Trophoblast cell (in vitro differentiated cells and primary cell): ENCODE data around the gene IQUB.
"Not testable (repeated sequence)": the region's sequence is repeated elsewhere in the genome, so short reads cannot be mapped to it uniquely, and the experiment has no call there.

Experiments used
- DNase-seq, 2 donors: peaks; one replicate each; pipeline ENCODE4 v3.0.0-alpha.2; 2016
- H2AFZ ChIP-seq: 2 replicates; pipeline ENCODE4 v1.6.1; 2013; ENCODE audit warnings: low read length, moderate library complexity, mild to moderate bottlenecking; ENCODE audit not compliant: insufficient read depth, poor library complexity
- H2AK5ac ChIP-seq: 2 replicates; pipeline ENCODE4 v1.6.1; 2013; ENCODE audit warnings: mild to moderate bottlenecking, low read length
- H2BK120ac ChIP-seq: 2 replicates; pipeline ENCODE4 v1.6.1; 2013; ENCODE audit warnings: low read length, mild to moderate bottlenecking, moderate library complexity; ENCODE audit not compliant: insufficient read depth, poor library complexity
- H2BK12ac ChIP-seq: 2 replicates; pipeline ENCODE4 v1.6.1; 2013; ENCODE audit warnings: mild to moderate bottlenecking, low read length, moderate library complexity
- H2BK5ac ChIP-seq: 2 replicates; pipeline ENCODE4 v1.6.1; 2013; ENCODE audit warnings: low read length, low read depth, moderate library complexity, mild to moderate bottlenecking; ENCODE audit not compliant: poor library complexity
- H3K14ac ChIP-seq: 2 replicates; pipeline ENCODE4 v1.6.1; 2013; ENCODE audit warnings: mild to moderate bottlenecking, low read length
- H3K18ac ChIP-seq: 2 replicates; pipeline ENCODE4 v1.6.1; 2013; ENCODE audit warnings: mild to moderate bottlenecking, low read length
- H3K23ac ChIP-seq: 2 replicates; pipeline ENCODE4 v1.6.1; 2013; ENCODE audit warnings: low read length
- H3K27ac ChIP-seq: 2 replicates; pipeline ENCODE4 v1.5.1; 2013; ENCODE audit warnings: low read depth, mild to moderate bottlenecking, inconsistent platforms, low read length, moderate library complexity
- H3K27me3 ChIP-seq: 2 replicates; pipeline ENCODE4 v1.6.1; 2013; ENCODE audit warnings: inconsistent platforms, mild to moderate bottlenecking, low read length, moderate library complexity; ENCODE audit not compliant: insufficient read depth
- H3K36me3 ChIP-seq, 2 experiments: 1 replicate in 1 of 2; 2 replicates in 1 of 2; pipeline ENCODE4 v1.6.1; 2013; ENCODE audit warnings: low read length in 2 of 2, mild to moderate bottlenecking in 2 of 2, moderate library complexity in 1 of 2; ENCODE audit not compliant: insufficient read depth in 2 of 2, control insufficient read depth in 1 of 2
- H3K4ac ChIP-seq: 2 replicates; pipeline ENCODE4 v1.6.1; 2013; ENCODE audit warnings: low read depth, mild to moderate bottlenecking, low read length, moderate library complexity
- H3K4me1 ChIP-seq, 2 experiments: 1 replicate in 1 of 2; 2 replicates in 1 of 2; pipeline ENCODE4 v1.6.1; 2013; ENCODE audit warnings: low read length in 2 of 2, mild to moderate bottlenecking in 2 of 2, moderate library complexity in 1 of 2; ENCODE audit not compliant: insufficient read depth in 2 of 2, control insufficient read depth in 1 of 2
- H3K4me2 ChIP-seq: 2 replicates; pipeline ENCODE4 v1.6.1; 2013; ENCODE audit warnings: inconsistent platforms, mild to moderate bottlenecking, low read length, moderate library complexity
- H3K4me3 ChIP-seq: 2 replicates; pipeline ENCODE4 v1.5.1; 2013; ENCODE audit warnings: mild to moderate bottlenecking, low read depth, low read length, inconsistent platforms
- H3K79me1 ChIP-seq: one replicate; pipeline ENCODE4 v1.6.1; 2013; ENCODE audit warnings: low read length
- H3K79me2 ChIP-seq: 2 replicates; pipeline ENCODE4 v1.6.1; 2013; ENCODE audit warnings: low read length, mild to moderate bottlenecking; ENCODE audit not compliant: control insufficient read depth, insufficient read depth, poor library complexity
- H3K9ac ChIP-seq: 2 replicates; pipeline ENCODE4 v1.6.1; 2013; ENCODE audit warnings: mild to moderate bottlenecking, low read length
- H3K9me3 ChIP-seq: 2 replicates; pipeline ENCODE4 v1.6.1; 2013; ENCODE audit warnings: low read depth, mild to moderate bottlenecking, control low read depth, inconsistent platforms, low read length; ENCODE audit not compliant: insufficient read depth
- H4K12ac ChIP-seq: 2 replicates; pipeline ENCODE4 v1.6.1; 2013; ENCODE audit warnings: low read depth, mild to moderate bottlenecking, low read length, moderate library complexity
- H4K8ac ChIP-seq: 2 replicates; pipeline ENCODE4 v1.6.1; 2013; ENCODE audit warnings: low read depth, mild to moderate bottlenecking, low read length, moderate library complexity
- H4K91ac ChIP-seq: one replicate; pipeline ENCODE4 v1.6.1; 2013; ENCODE audit warnings: low read depth, mild to moderate bottlenecking, low read length, moderate library complexity
- WGBS: extraction: QIAGEN DNeasy Blood & Tissue Kit; methylation state at CpG from one replicate; pipeline ENCODE4 v1.1.7; 2013; ENCODE audit warnings: missing lambda C conversion rate; ENCODE audit not compliant: insufficient read length, insufficient coverage; ENCODE audit errors: extremely low coverage; 5-methylcytosine and 5-hydroxymethylcytosine counted together

Gene IQUB

GRCh38 chr7:123484199-123484598, 50.2 kb downstream of the IQUB start:
- no peaks in the 10 kb centered on the region for H3K27me3 ChIP-seq
- no peaks in the 10 kb centered on the region for H3K4me1 ChIP-seq
- H3K79me2 ChIP-seq: no peaks in the 10 kb centered on the region
- H2BK12ac ChIP-seq: no peak overlapping the region
- no peak overlapping the region for H3K23ac ChIP-seq
- no peaks in the 10 kb centered on the region for H3K36me3 ChIP-seq
- no peak overlapping the region for H3K18ac ChIP-seq
- H2BK120ac ChIP-seq: no peak overlapping the region
- WGBS: no CpG with 5 or more reads among the region's 2 CpGs
- no peak overlapping the region for H2AFZ ChIP-seq
- no peak overlapping the region for H4K91ac ChIP-seq
- no peak overlapping the region for H3K4ac ChIP-seq
- no peak overlapping the region for H4K8ac ChIP-seq
- H2BK5ac ChIP-seq: no peak overlapping the region
- no peaks in the 10 kb centered on the region for H3K79me1 ChIP-seq
- H3K9me3 ChIP-seq: no peaks in the 10 kb centered on the region
- H3K4me2 ChIP-seq: no peak overlapping the region
- DNase-seq: no peak
- H4K12ac ChIP-seq: no peak overlapping the region
- no peak overlapping the region for H3K14ac ChIP-seq
- H2AK5ac ChIP-seq: no peak overlapping the region
- no peak overlapping the region for H3K9ac ChIP-seq
- no peak overlapping the region for H3K4me3 ChIP-seq
- H3K27ac ChIP-seq: no peak overlapping the region

GRCh38 chr7:123480107-123480506, 54.3 kb downstream of the IQUB start:
- no peak overlapping the region for H4K12ac ChIP-seq
- no peaks in the 10 kb centered on the region for H3K4me1 ChIP-seq
- no peak overlapping the region for H3K4ac ChIP-seq
- no peak overlapping the region for H3K9ac ChIP-seq
- no peak overlapping the region for H4K91ac ChIP-seq
- no peaks in the 10 kb centered on the region for H3K79me2 ChIP-seq
- no peaks in the 10 kb centered on the region for H3K27me3 ChIP-seq
- H4K8ac ChIP-seq: no peak overlapping the region
- H3K27ac ChIP-seq: no peak overlapping the region
- no peak overlapping the region for H2BK120ac ChIP-seq
- H2AK5ac ChIP-seq: no peak overlapping the region
- H2BK12ac ChIP-seq: no peak overlapping the region
- H3K4me2 ChIP-seq: no peak overlapping the region
- WGBS: no CpG with 5 or more reads among the region's 3 CpGs
- H3K36me3 ChIP-seq: no peaks in the 10 kb centered on the region
- H2BK5ac ChIP-seq: no peak overlapping the region
- no peak for DNase-seq
- H3K79me1 ChIP-seq: no peaks in the 10 kb centered on the region
- H2AFZ ChIP-seq: no peak overlapping the region
- H3K18ac ChIP-seq: no peak overlapping the region
- H3K9me3 ChIP-seq: no peaks in the 10 kb centered on the region
- no peak overlapping the region for H3K14ac ChIP-seq
- H3K4me3 ChIP-seq: no peak overlapping the region
- no peak overlapping the region for H3K23ac ChIP-seq

- H3K9me3 ChIP-seq, H3K18ac ChIP-seq, H3K14ac ChIP-seq, H2BK12ac ChIP-seq, H4K8ac ChIP-seq, H2AFZ ChIP-seq, H4K91ac ChIP-seq, H2BK120ac ChIP-seq, H3K79me1 ChIP-seq, H3K4me1 ChIP-seq, H3K27ac ChIP-seq, H3K4me3 ChIP-seq, H3K23ac ChIP-seq, H3K9ac ChIP-seq, H3K27me3 ChIP-seq, H3K4ac ChIP-seq, H4K12ac ChIP-seq, DNase-seq, H3K79me2 ChIP-seq, H3K4me2 ChIP-seq, H2BK5ac ChIP-seq, H3K36me3 ChIP-seq, H2AK5ac ChIP-seq: not testable (repeated sequence)
- WGBS: no CpG with 5 or more reads among the region's 1 CpG
These were observed 56.3 kb downstream of the IQUB start for GRCh38 chr7:123478056-123478455.

- no peak overlapping the region for H4K12ac ChIP-seq
- no peaks in the 10 kb centered on the region for H3K9me3 ChIP-seq
- no peak overlapping the region for H3K18ac ChIP-seq
- H3K27ac ChIP-seq: no peak overlapping the region
- no peak overlapping the region for H2BK5ac ChIP-seq
- H3K79me2 ChIP-seq: no peaks in the 10 kb centered on the region
- H2BK120ac ChIP-seq: no peak overlapping the region
- no peak overlapping the region for H3K4me3 ChIP-seq
- H3K27me3 ChIP-seq: no peaks in the 10 kb centered on the region
- no peak overlapping the region for H2BK12ac ChIP-seq
- no peak for DNase-seq
- no CpG with 5 or more reads among the region's 2 CpGs for WGBS
- H3K79me1 ChIP-seq: no peaks in the 10 kb centered on the region
- H3K4ac ChIP-seq: no peak overlapping the region
- no peaks in the 10 kb centered on the region for H3K4me1 ChIP-seq
- no peak overlapping the region for H2AFZ ChIP-seq
- no peak overlapping the region for H2AK5ac ChIP-seq
- no peak overlapping the region for H3K23ac ChIP-seq
- H4K91ac ChIP-seq: no peak overlapping the region
- H4K8ac ChIP-seq: no peak overlapping the region
- no peaks in the 10 kb centered on the region for H3K36me3 ChIP-seq
- H3K4me2 ChIP-seq: no peak overlapping the region
- H3K14ac ChIP-seq: no peak overlapping the region
- H3K9ac ChIP-seq: no peak overlapping the region
These were observed 61.5 kb downstream of the IQUB start for GRCh38 chr7:123472750-123473445.
